ENCODE results near the gene ANKAR. TPM values are rescaled to one million over a fixed set of nuclear protein-coding genes. Genes with fewer than 3 reads are reported as not detected.
"Not testable (repeated sequence)": the region's sequence is repeated elsewhere in the genome, so short reads cannot be mapped to it uniquely, and the experiment has no call there.

Gene ANKAR
- polyA plus RNA-seq, 1 experiment = 1.9 TPM

DNA sequence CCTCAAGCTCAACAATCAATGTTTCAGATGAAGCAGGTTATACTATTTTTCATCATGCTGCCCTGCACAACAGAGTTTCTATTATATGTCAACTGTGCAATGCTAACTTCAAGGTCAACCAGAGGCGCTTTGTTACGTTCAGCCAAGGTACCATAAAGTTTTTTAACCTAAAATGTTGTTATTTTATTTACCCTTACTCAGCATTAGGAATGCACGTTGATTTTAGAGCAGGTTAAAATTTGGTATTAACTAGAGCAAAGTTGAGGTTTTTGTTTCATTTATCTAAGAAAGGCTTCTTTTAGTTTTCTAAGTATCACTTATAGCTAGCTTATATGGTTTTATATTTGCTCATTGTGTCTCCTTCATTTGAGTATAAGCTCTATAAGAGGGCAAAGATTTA lies 21.8 kb downstream of the ANKAR start:
- CTCF ChIA-PET = interaction anchor here (0.6 to 2.8 kb wide), 11 partner anchors 10 to 332 kb away, joined by 3 to 14 read pairs (median 5); partner anchors contain the start of genes ANKAR, ASNSD1 and OSGEPL1
- H3K27me3 ChIP-seq (ENCODE audit: control insufficient read depth, insufficient read depth, low read length) = no peaks in the 10 kb centered on the region
- DNase-seq (ENCODE audit: low read depth) = no peak
- POLR2A ChIA-PET = interaction anchor here (0.6 kb wide), 1 partner anchor 37 kb away, joined by 3 read pairs; no protein-coding TSS in a partner anchor
- no peaks in the 10 kb centered on the region for H3K36me3 ChIP-seq (ENCODE audit: control insufficient read depth, insufficient read depth, low read length)
- no peak overlapping the region for H3K4me3 ChIP-seq (ENCODE audit: low read depth, low read length)
- no peak for TF ChIP-seq CTCF (IDR thresholded peaks at IDR 0.05; ENCODE audit: insufficient read depth, low read depth, low read length)

- H3K4me3 ChIP-seq (ENCODE audit: low read depth, low read length) = no peak overlapping the region
- no peaks in the 10 kb centered on the region for H3K27me3 ChIP-seq (ENCODE audit: control insufficient read depth, insufficient read depth, low read length)
- H3K36me3 ChIP-seq (ENCODE audit: control insufficient read depth, insufficient read depth, low read length) = no peaks in the 10 kb centered on the region
- POLR2A ChIA-PET = no interaction called here
- DNase-seq (ENCODE audit: low read depth) = peak; percentile 16
- CTCF ChIA-PET = interaction anchor here (0.6 to 5.3 kb wide), 8 partner anchors 11 to 148 kb away, joined by 3 to 31 read pairs (median 4); partner anchors contain the start of genes ANKAR and ASNSD1
- peak; percentile 52 for TF ChIP-seq CTCF (IDR thresholded peaks at IDR 0.05; ENCODE audit: insufficient read depth, low read depth, low read length)
These were observed 23.8 kb downstream of the ANKAR start for GRCh38 chr2:189698020-189698887.

DNA sequence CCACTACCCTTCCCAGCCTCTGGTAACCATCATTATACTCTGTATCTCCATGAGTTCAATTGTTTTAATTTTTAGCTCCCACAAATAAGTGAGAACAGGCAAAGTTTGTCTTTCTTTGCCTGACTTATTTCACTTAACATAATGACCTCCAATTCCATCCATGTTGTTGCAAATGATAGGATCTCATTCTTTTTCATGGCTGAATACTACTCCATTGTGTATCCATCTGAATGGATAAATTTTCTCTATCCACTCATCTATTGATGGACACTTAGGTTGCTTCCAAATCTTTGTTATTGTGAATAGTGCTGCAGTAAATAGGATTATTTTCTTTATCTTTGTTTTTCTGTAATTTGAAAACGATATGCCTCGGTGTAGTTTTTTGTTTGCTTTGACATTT lies 26.2 kb downstream of the ANKAR start:
- Histone ChIP-seq H3K27me3 (ENCODE audit: control insufficient read depth, insufficient read depth, low read length) (no peaks in the 10 kb centered on the region), H3K36me3 (ENCODE audit: control insufficient read depth, insufficient read depth, low read length) (no peaks in the 10 kb centered on the region), H3K4me3 (ENCODE audit: low read depth, low read length) (no peak overlapping the region)
- CTCF ChIA-PET = interaction anchor here (1.1 to 5.3 kb wide), 2 partner anchors 26 to 40 kb away, joined by 3 to 31 read pairs; partner anchors contain the start of genes ANKAR and ASNSD1
- no peak for TF ChIP-seq CTCF (IDR thresholded peaks at IDR 0.05; ENCODE audit: insufficient read depth, low read depth, low read length)
- POLR2A ChIA-PET = no interaction called here
- DNase-seq (ENCODE audit: low read depth) = no peak

DNA sequence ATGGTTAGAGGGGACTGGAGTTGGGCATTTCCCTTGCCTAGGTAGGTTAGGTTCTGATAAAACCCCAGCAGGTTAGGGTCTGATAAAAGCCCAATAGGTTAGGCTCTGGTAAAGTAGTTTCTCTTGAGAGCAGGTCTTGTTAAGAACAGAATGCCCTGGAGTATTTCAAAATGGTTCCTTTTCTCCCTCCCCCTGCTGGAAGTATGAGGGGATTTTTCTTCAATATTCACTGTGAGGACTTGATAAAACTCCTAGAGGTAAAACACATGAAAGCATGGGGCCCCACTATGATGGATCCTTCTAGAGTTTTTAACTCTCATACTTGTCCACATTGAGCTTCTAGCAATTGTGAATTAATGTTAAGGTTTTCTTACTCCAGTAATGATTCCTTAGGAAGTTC lies 27.6 kb downstream of the ANKAR start:
- ChIA-PET CTCF (interaction anchor here (1.8 to 5.3 kb wide), 2 partner anchors 27 to 41 kb away, joined by 7 to 31 read pairs; partner anchors contain the start of genes ANKAR and ASNSD1), POLR2A (no interaction called here)
- no peak for TF ChIP-seq CTCF (IDR thresholded peaks at IDR 0.05; ENCODE audit: insufficient read depth, low read depth, low read length)
- no peaks in the 10 kb centered on the region for H3K27me3 ChIP-seq (ENCODE audit: control insufficient read depth, insufficient read depth, low read length)
- H3K36me3 ChIP-seq (ENCODE audit: control insufficient read depth, insufficient read depth, low read length) = no peaks in the 10 kb centered on the region
- no peak overlapping the region for H3K4me3 ChIP-seq (ENCODE audit: low read depth, low read length)
- no peak for DNase-seq (ENCODE audit: low read depth)

GRCh38 chr2:189709501-189710221 lies 35.2 kb downstream of the ANKAR start:
- ChIA-PET POLR2A (no interaction called here), CTCF (interaction anchor here (1.3 to 1.4 kb wide), 3 partner anchors 11 to 38 kb away, joined by 4 read pairs; no protein-coding TSS in a partner anchor)
- no peak for TF ChIP-seq CTCF (IDR thresholded peaks at IDR 0.05; ENCODE audit: insufficient read depth, low read depth, low read length)
- H3K36me3 ChIP-seq (ENCODE audit: control insufficient read depth, insufficient read depth, low read length) = peaks cover 1% of the 10 kb centered on the region; the same call in 1 of the 2 replicates
- no peak overlapping the region for H3K4me3 ChIP-seq (ENCODE audit: low read depth, low read length)
- H3K27me3 ChIP-seq (ENCODE audit: control insufficient read depth, insufficient read depth, low read length) = no peaks in the 10 kb centered on the region
- no peak for DNase-seq (ENCODE audit: low read depth)

- H3K27me3 ChIP-seq (ENCODE audit: control insufficient read depth, insufficient read depth, low read length); CTCF ChIA-PET; H3K36me3 ChIP-seq (ENCODE audit: control insufficient read depth, insufficient read depth, low read length); DNase-seq (ENCODE audit: low read depth); H3K4me3 ChIP-seq (ENCODE audit: low read depth, low read length); POLR2A ChIA-PET: not testable (repeated sequence)
These were observed 43.1 kb downstream of the ANKAR start for GRCh38 chr2:189717593-189717992.

Measured in BJ (cell line).